Osteocyte (in vitro differentiated cells): Measurements from ENCODE around the gene GANAB. TPM values are rescaled to one million over a fixed set of nuclear protein-coding genes. Genes with fewer than 3 reads are reported as not detected.

Experiments used
- DNase-seq: peaks from one replicate; pipeline ENCODE4 v3.0.0; 2021; ENCODE audit warnings: mixed read lengths; ENCODE audit not compliant: unreplicated experiment; ENCODE audit errors: extremely low spot score
- H3K27ac Mint-ChIP-seq: one replicate; pipeline ENCODE4 v1.8.0; 2021; ENCODE audit warnings: mild to moderate bottlenecking, mixed read lengths; ENCODE audit not compliant: unreplicated experiment
- H3K27me3 Mint-ChIP-seq: one replicate; pipeline ENCODE4 v1.8.0; 2021; ENCODE audit warnings: mixed read lengths; ENCODE audit not compliant: unreplicated experiment
- H3K36me3 Mint-ChIP-seq: one replicate; pipeline ENCODE4 v1.8.0; 2021; ENCODE audit warnings: mixed read lengths; ENCODE audit not compliant: unreplicated experiment
- H3K4me1 Mint-ChIP-seq: one replicate; pipeline ENCODE4 v1.8.0; 2021; ENCODE audit warnings: mixed read lengths; ENCODE audit not compliant: unreplicated experiment
- H3K4me3 Mint-ChIP-seq: one replicate; pipeline ENCODE4 v1.8.0; 2021; ENCODE audit warnings: mild to moderate bottlenecking, moderate library complexity, mixed read lengths; ENCODE audit not compliant: unreplicated experiment
- H3K9me3 Mint-ChIP-seq: one replicate; pipeline ENCODE4 v1.8.0; 2021; ENCODE audit warnings: mixed read lengths; ENCODE audit not compliant: unreplicated experiment
- CTCF ChIP-seq: fragments of 200-600 bp; sonication (generic); IDR thresholded peaks from 2 replicates; pipeline ENCODE4 v1.5.0; 2021; ENCODE audit warnings: antibody characterized with exemption, mild to moderate bottlenecking, moderate library complexity
- total RNA-seq: library from RNA; stranded (reverse); gene quantifications from 2 replicates; pipeline ENCODE4 v1.2.1, GENCODE V29; 2021

GANAB gene
- total RNA-seq, 1 donor from 2014 or later: 366 TPM

- no peak overlapping the region for H3K27ac Mint-ChIP-seq
- TF ChIP-seq CTCF: no peak
- no peaks in the 10 kb centered on the region for H3K9me3 Mint-ChIP-seq
- H3K4me1 Mint-ChIP-seq: peaks cover 9% of the 10 kb centered on the region
- H3K27me3 Mint-ChIP-seq: no peaks in the 10 kb centered on the region
- no peak overlapping the region for H3K4me3 Mint-ChIP-seq
- H3K36me3 Mint-ChIP-seq: peaks cover 16% of the 10 kb centered on the region
- no peak for DNase-seq
Measured at GRCh38 chr11:62687508-62688396, 41.3 kb upstream of the GANAB start.

- H3K4me1 Mint-ChIP-seq: peaks cover 26% of the 10 kb centered on the region
- H3K27me3 Mint-ChIP-seq: no peaks in the 10 kb centered on the region
- H3K4me3 Mint-ChIP-seq: no peak overlapping the region
- DNase-seq: no peak
- peaks cover 4% of the 10 kb centered on the region for H3K36me3 Mint-ChIP-seq
- no peak overlapping the region for H3K27ac Mint-ChIP-seq
- H3K9me3 Mint-ChIP-seq: no peaks in the 10 kb centered on the region
- no peak for TF ChIP-seq CTCF
Measured at GRCh38 chr11:62682518-62682917, 36.1 kb upstream of the GANAB start.

GRCh38 chr11:62680825-62681240 lies 34.4 kb upstream of the GANAB start:
- Mint-ChIP-seq H3K4me3 (no peak overlapping the region), H3K27ac (peak overlapping the region; percentile 70)
- DNase-seq: no peak

GRCh38 chr11:62678770-62679696 lies 32.6 kb upstream of the GANAB start, which contains the start of gene UBXN1:
UBXN1 (minus strand) TSS chr11:62679073; CDS start chr11:62678923, 150 bp downstream.
- Mint-ChIP-seq H3K36me3 (peaks cover 21% of the 10 kb centered on the region), H3K27me3 (no peaks in the 10 kb centered on the region), H3K27ac (peak within 1 kb of the TSS; percentile 95), H3K4me3 (peak within 1 kb of the TSS; percentile 85), H3K4me1 (peaks cover 35% of the 10 kb centered on the region), H3K9me3 (no peaks in the 10 kb centered on the region)
- DNase-seq: peak; percentile 93
- TF ChIP-seq CTCF: no peak

More at GRCh38 chr11:62680825-62681240, 34.4 kb upstream of the GANAB start:
- Mint-ChIP-seq H3K36me3 (peaks cover 14% of the 10 kb centered on the region), H3K4me1 (peaks cover 35% of the 10 kb centered on the region), H3K27me3 (no peaks in the 10 kb centered on the region), H3K9me3 (no peaks in the 10 kb centered on the region)
- peak; percentile 64 for TF ChIP-seq CTCF
